ENCODE data around the gene SLC7A14.

The SLC7A14 gene

DNA sequence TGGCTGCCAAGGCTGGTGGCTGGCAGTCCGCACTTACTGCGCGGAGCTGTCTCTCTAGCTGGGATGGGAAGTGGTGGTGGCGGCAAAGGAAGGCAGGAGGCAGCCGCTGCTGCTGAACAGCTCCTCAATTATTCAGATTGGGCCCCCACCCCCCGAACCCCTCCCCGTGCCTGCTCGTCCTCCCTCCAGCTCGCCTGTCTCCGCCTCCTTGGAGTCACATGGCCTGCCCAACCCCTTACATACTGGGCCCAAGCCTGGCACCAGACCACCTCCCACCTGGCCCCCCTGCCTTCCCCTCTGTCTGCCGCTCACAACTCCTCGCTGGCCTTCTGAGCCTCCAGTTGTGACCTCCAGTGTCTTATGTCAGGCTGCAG lies at the start of gene SLC7A14:
SLC7A14 (minus strand) TSS at position 139 of the 374 bp plus-strand sequence. CDS start 59,139 bp downstream, outside the sequence.
- no peak for DNase-seq

GRCh38 chr3:170635385-170635735 lies 49.5 kb upstream of the SLC7A14 start:
- DNase-seq, result no peak

DNA sequence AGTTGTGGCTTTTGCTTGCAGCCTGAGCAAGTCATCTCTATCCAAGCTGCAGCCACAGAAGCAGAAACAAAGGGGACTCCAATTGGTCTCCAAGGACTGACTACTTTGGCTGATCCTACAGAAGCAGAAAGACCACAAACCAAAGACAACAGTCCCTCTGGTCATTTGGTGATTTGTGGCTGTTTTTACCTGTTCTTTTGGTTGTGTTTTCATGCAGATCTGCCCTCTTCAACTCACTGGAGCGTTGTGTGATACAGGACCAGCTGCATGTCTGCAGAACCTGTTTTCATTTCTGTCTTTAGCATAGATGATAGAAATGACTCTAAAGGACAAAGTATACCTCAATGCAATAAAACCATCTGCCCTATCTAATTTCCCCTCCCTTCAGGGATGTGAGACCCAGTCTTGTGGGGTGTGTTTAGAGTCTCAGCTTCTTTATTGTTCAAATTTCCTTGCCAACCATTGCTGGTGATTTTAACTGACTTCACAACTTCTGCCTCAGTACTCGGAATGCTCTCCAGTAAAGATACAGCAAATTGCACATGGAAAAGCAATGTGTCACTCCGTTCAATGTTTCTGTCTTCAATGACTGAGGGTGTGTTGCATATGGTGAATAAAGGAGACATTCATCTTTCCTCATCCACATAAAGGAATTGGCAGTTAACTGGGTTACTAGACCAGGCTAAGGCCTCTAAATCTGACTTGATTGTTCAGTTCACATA lies 48.9 kb upstream of the SLC7A14 start:
- DNase-seq, result no peak

DNA sequence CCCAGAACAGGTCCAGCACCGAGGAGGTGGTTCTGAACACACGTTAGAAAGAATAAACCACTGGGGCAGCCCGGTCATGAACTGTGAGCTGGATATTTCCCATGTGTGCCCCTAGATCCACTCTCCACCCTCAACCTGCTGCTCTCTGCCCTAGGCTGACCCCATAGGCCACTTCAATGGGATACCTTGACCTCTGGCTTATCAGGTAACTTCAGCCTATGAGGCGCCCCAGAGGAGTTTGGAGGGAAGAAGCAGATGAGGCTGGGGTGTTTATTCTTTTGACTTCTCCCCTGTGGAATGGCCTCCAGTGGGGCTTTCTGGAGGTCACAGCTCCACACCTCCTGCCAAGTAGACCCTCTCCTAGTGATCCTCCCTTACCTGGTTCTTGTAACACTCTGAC lies 47.7 kb upstream of the SLC7A14 start:
- DNase-seq, result no peak

- no peak for DNase-seq
These were observed 46.9 kb upstream of the SLC7A14 start for GRCh38 chr3:170632780-170633179.

- DNase-seq, result no peak
These were observed 46.0 kb upstream of the SLC7A14 start for GRCh38 chr3:170631755-170632488.

DNA sequence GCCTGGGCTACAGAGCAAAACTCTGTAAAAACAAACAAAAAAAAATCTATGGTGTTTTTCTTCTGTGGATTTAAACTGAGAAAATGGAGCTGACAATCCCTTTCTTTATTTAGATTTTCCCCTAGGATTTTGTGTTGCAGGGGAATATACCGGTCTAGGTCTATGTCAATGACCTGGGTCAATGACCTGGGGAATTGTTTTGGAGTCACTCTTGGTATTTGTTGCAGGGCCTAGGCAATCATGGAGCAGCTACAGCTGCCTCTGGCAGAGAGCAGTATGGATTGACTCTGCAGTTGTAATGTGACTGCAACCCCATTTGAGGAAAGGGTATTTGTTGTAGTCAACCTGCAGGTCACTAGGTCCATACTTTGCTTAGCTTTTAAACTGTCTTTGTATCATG lies 37.6 kb upstream of the SLC7A14 start:
- DNase-seq, result no peak

DNA sequence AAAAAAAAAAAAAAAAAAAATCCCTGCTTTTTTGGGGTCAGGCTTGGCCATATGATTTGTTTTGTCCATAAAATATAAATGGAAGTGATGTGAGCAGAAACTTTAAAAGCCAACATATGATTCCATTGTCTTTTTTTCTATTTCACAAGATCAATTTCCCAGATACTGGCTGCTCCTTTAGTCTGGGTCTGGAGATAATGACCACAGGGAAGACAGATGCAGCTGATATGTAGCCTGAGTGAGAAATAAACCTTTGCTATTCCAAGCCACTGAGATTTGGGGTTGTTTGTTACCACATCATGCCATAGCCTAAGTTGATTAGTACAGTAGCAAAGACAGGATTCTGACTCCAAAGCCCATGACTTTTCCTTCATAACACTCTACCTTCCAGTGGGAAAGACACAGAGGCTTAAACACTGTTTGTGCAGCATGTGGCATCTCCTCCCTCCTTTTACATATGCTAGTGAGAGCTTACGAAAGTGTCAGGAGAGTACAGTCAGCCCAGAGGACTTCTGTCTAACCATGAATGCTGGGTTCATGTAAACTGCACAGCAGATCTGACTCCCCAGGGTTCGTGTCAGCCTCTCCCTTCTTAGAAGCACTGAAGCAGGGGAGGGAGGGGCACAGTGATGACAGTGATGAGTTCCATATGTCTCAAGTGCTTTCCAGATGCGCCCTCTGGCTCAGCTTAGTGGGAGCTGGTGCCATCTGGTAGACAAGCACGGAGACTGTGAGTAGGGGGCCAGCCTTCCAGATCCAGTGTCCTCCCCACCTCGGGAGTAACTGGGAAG lies 36.7 kb upstream of the SLC7A14 start:
- no peak for DNase-seq

DNA sequence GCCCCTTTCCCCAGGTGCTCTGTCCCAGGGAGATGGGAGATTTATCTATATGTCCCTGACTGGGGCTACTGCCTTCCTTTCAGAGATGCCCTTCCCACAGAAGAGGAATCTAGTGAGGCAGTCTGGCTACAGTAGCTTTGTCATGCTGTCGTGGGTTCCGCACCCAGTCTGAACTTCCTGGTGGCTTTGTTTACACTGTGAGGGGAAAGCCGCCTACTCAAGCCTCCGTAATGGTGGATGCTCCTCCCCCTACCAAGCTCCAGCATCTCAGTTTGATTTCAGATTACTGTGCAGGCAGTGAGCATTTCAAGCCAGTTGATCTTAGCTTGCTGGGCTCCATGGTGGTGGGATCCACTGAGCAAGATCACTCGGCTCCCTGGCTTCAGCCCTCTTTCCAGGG lies 35.4 kb upstream of the SLC7A14 start:
- no peak for DNase-seq

DNA sequence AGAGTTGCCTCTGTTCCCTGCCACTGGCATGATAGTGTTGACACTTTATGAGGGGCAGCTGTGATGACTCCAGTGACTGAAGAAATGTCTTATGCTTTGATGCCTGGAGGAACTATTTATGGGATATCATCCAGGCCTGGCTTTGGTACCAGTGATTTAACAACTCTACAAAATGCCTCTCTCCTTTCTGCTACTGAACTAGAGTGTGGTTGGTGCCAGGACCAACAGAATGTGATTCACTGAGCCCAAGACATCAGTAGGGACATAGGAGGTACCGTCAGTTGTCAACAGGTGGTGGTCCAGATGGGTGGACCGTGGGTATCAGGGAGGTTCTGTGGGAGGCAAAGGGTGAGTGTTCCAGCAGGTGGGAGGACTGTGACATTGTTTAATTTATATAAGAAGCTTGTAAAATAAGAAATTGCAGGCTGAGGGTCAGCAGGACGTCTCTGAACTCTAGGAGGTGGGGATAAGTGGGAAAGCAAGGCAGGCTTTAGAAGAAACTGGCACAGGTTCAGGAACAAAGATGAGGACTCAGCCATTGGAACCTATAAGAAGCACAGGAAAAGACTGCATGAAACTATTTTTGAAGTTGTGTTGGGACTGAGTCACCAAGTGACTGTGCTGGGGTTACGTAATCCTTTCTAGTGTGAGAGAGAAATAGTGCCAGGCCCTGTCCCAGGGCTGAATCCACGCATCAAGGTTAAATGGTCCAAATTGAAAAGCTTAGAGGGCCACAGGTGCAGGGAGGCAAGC lies 28.5 kb upstream of the SLC7A14 start:
- no peak for DNase-seq

DNA sequence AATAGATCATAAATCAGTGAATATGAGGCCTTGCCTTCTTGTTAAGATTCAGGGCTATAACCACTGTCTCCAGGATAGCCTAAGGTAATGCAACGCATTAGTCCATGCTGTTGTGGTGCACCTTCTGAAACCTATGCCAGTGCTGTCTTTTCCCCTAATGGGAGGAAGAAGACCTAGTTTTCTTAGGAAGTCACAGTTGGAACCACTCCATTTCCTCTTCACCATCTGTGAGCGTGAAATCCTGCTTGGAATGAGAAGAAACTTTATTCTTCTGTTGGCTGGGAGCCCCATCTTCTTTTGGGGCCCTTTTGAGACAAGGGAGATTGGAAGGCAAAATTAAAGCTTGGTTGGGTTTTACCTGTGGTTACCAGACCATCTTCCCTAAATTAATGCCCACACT lies 25.9 kb upstream of the SLC7A14 start:
- DNase-seq, result no peak

DNA sequence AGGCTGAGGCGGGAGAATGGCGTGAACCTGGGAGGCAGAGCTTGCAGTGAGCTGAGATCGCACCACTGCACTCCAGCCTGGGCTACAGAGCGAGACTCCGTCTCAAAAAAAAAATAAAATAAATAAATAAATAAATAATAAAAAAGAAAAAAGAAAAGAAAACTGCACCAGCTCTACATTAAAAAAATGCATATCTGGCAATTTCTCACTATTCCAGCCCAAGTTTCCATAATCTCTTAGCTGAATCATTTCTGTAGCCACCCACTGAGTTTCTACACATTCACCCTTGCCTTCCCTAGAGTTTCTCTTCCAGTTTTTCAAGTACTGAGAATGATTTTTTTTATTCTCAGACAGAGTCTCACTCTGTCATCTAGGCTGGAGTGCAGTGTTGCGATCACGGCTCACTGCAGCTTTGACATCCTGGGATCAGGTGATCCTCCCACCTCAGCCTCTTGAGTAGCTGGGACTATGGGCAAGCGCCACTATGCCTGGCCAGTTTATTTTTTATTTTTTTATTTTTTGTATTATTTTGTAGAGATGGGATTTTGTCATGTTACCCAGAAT lies 24.5 kb upstream of the SLC7A14 start:
- no peak for DNase-seq

- DNase-seq, result no peak
These were observed 22.6 kb upstream of the SLC7A14 start for GRCh38 chr3:170608475-170608874.

DNA sequence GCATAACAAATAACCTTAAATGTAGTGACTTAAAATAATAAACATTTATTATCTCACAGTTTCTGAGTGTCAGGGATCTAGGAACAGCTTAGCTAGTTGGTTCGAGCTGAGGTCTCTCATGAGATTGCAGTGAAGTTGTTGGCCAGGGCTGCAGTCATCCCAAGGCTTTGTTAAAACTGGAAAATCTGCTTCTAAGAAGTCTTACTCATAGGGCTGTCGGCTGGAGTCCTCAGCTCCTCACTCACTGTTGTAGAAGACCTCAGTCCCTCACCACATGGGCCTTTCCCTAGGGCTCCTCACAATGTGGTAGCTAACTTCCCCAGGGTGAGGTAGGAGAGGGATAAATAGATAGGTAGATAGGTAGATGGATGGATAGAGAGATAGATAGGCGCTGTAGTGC lies 20.8 kb upstream of the SLC7A14 start:
- no peak for DNase-seq

DNA sequence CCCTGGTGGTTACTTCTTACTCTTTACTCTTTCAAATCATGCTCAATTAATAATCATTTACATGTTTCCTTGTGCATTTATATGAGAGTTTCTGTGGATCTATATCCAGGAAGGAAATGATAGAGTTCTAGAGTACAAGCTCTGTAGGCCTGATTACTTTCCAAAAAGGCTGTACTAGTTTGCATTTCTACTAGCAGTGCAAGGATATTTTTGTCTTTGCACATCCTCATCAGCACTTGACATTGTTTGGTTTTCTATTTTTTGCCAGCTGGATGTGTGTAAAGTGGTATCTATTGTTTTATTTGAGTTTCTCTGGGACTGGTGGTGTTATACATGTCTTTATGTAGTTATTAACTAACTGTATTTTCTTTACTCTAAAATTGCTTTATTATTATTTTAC lies 19.6 kb upstream of the SLC7A14 start:
- no peak for DNase-seq

- no peak for DNase-seq
These were observed 18.1 kb upstream of the SLC7A14 start for GRCh38 chr3:170603770-170604510.

- DNase-seq, result no peak
These were observed 16.7 kb upstream of the SLC7A14 start for GRCh38 chr3:170602556-170602955.

- no peak for DNase-seq
These were observed 14.2 kb upstream of the SLC7A14 start for GRCh38 chr3:170600005-170600624.

DNA sequence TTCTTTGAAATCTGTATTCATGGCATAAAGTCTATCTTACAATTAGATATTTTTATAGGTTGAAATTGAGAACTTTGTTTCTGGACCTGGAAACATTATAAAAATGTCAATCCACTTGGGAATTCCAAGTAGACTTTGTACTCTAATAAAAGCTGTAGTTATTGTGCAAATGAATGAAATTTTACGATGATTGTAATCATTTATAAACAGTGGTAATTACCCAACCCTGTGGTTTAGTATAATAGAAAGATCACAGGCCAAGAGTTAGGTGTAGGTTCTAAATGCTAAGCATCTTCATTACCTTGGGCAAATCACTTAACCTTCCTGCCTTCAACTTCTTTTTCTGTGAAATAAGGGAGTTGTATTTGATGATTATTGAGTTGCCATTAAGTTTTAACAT lies 13.2 kb upstream of the SLC7A14 start:
- DNase-seq, result no peak

- DNase-seq, result no peak
These were observed 12.2 kb upstream of the SLC7A14 start for GRCh38 chr3:170598091-170598502.

GRCh38 chr3:170594528-170594927 lies 8.7 kb upstream of the SLC7A14 start:
- DNase-seq, result no peak

DNA sequence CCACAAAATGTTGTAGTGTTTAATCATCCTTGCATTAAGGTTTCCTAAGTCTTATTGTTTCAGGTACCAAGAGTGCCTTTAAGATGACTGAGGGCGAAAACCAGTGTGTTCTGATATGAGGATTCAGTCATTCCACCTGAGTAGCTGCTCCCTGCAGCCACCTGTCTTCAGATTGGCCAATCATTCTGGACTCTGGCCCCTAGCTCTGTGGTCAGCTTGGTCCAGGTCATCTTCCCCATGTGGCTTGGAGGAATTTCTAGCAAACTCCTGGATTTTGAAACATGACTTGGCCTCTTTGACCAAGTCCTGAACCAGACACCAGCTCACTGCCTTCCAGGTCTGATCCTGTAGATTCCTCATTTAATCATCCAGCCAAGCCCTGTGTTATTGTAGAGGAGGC lies 7.8 kb upstream of the SLC7A14 start:
- no peak for DNase-seq
